Forelimb muscle (tissue), 1 donor: Measurements from ENCODE around the gene MYO1C. TPM values are rescaled to one million over a fixed set of nuclear protein-coding genes. Genes with fewer than 3 reads are reported as not detected.
"Not testable (repeated sequence)": the region's sequence is repeated elsewhere in the genome, so short reads cannot be mapped to it uniquely, and the experiment has no call there.

ENCODE experiments used
- DNase-seq: peaks from one replicate; pipeline ENCODE4 v3.0.0-alpha.2; 2013; ENCODE audit warnings: low read depth
- polyA plus RNA-seq: library from polyadenylated mRNA; unstranded; fragments of 120-200 nt; gene quantifications from one replicate; pipeline ENCODE4 v1.2.1, GENCODE V29; 2013; ENCODE audit not compliant: insufficient read length

Gene MYO1C
- polyA plus RNA-seq, 1 donor: 81.1 TPM

DNA sequence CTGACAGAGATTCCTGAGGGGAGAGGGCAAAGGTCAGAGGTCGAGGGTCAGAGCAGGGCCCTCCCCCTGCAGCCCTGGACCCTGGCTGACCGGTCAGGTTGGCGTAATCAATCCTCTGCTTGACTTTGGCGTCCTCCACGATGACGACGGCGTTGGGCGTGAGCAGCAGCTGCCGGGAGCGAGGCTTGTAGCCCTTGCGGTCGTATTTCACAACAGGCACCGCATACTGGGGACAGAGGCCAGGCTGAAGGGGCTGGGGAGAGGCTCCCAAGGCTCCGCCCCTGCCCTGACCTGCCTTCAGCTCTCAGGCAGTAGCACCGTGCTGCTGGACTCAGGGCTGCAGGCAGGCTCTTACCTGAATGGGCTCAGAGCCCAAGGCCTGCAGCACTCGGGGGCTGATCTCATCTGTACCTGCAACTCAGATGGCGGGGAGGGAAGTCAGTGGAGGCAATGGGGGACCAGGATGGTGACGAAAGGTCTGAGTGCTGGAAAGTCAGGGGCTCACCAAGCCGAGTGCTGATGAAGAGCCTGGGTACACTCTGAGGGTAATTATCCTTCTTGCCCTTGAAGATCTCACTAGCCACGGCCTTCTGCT, 24.5 kb downstream of the MYO1C start:
- no peak for DNase-seq

DNA sequence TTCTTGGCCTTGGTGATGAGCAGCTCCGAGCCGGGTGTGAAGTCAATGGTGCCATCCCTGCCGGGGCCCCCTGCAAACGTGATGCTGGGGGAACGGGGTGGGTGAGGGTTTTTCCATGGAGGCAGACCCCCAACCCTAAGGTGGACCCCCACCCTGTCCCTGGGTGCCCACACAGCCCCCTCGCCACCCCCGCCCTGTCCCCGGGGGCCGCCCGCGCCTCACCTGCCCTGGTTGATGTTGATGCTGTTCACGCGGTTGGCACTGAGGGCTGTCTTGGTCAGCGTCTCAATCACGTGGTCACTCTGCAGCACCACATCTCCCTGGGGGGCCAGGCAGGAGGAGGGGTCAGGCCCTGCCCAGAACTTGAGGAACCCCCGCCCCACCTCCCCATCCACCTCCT, 25.2 kb downstream of the MYO1C start:
- DNase-seq: no peak

DNA sequence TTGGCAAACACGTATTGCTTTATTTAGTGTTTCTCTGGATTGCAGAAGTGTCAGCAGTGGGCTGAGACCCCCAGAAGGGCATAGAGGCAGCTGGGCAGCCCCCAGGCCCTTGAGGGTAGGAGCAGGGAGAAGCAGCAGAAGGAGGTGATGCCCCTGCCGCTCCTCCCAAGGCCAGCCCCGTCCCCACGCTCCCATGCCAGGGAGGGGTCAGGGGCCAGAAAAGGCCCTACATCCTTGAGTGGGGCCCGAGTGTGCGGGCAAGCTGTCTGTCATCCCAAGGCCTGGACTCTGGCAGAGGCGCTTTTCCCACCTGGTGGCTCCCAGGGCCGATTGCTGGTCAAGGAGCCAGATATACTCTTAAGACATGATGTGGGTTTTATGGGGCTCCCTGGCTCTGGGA, 28.3 kb downstream of the MYO1C start:
- no peak for DNase-seq

DNA sequence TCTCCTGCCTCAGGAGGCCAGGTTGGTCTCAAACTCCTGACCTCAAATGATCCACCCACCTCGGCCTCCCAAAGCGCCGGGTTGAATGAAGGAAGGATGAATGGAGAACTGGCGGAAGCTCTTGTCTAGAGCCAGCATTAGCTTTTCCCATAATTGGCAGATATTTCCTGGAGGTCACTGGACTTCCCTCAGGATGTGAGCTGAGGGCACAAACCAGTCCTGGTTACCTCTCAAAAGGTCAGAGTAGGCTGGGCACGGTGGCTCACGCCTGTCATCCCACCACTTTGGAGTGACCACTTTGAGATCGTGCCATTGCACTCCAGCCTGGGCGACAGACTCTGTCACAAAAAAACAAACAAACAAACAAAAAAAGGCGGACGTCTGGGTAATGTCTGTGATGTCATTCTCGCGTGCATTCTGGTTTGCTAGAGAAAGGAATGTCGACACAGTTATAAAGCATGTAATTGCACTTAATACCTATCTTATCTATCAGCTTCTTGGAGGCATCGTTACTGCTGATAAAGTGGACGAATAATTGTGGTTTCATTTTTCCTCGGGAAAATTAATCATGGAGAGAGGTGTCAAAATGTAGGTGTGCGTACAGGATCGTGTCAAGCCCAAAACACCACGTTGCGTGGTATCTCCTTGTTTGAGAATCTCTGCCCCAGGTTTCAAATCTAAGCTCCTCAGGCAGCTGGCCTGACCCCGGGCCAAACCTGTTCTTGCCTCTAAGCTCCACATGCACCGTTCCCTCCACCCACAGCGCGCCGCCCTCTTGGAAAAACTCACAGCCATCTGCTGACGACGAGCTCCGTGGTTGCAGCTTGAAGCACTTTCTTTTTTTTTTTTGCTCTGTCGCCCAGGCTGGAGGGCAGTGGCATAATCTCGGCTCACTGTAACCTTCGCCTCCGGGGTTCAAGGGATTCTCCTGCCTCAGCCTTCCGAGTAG, 30.0 kb downstream of the MYO1C start:
- no peak for DNase-seq

DNA sequence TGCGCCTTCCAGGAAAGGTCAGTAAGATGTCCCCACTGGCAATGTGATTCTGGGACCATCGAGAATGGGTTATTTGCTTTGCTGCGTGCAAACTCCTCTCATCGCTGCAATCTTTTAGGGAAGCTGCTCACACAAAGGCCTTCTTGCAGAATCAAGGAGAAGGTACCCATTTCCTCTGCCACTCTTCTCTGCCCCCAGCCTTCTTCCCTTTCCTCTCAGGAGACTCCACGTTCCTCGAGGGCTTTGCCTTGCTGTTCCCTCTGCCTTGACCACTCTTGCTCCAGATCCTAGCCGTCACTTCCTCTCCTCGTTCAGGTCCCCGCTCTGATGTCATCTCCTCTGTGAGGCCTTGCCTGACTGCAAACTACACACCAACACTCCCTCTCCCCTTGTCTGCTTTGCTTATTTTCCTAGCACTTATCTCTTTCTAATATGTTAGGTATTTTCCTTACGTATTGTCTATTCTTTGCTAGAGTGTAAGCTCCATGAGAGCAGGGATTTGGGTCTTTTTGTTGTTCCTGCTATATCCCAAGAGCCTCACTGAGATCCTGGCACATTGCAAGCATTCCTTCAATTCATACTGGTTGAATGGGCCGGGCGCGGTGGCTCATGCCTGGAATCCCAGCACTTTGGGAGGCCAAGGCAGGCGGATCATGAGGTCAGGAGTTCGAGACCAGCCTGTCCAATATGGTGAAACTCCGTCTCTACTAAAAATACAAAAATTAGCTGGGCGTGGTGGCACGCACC, 31.1 kb downstream of the MYO1C start:
- DNase-seq: no peak

DNA sequence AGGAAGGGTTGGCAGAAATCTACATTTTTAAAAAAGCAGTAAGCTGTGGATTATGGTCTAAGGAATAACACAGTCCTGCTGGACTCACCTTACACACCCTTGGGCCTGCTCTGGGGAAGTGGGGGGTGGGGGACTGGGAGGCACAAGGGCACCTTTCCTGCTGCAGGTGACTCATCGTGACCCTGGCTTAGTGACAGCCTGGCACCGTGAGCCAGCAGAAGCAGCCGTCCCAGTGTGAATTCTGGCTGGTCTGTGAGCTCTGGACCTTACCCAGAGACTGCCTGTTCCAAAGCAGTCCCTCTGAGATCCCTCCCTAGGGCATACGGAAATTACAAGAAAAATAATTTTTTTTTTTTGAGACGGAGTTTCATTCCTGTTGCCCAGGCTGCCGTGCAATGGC, 32.3 kb downstream of the MYO1C start:
- no peak for DNase-seq

DNA sequence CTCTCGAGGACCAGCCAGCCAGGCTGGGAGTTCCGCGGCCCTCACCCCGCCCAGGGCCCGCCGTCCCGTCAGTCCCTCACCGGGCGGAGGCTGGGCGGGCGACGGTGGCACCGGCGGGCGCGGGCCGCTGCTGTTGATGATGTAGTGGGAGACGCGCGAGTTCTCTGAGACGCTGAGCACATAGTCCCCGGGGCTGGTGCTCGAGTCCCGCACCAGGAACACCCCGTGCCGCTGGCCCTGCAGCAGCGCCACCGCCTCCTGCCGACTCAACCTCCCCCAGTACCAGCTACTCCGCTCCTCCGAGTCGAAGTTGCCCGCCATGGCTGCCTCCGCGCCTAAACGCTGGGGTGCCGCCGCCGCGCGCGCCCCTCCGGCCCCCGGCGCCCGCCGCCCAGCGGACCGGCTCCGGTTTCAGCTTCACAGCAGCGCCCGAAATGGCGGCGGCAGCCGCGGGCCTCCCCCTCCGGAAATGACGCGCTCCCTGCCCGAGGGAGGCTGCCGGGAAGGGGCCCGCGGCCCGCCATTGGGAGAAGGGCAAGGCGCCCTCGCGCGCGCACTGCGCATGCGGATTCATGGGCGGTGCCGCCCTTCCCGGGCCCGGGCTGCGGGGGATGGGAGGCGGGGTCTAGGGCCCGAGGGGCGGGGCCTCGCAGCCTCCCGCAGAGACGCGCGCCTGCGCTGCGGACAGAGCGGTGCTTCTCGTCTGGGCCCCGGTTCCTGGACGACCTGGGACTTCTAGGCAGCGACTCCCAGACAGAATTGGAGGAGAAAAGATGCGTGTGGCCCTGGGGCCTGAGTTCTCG, 36.5 kb downstream of the MYO1C start, which contains the start of gene CRK:
Gene CRK, minus strand, starts transcription at position 436 of the 803 bp plus-strand sequence. Its CDS starts 115 bp downstream, at position 321.
- DNase-seq: peak; percentile 91

DNA sequence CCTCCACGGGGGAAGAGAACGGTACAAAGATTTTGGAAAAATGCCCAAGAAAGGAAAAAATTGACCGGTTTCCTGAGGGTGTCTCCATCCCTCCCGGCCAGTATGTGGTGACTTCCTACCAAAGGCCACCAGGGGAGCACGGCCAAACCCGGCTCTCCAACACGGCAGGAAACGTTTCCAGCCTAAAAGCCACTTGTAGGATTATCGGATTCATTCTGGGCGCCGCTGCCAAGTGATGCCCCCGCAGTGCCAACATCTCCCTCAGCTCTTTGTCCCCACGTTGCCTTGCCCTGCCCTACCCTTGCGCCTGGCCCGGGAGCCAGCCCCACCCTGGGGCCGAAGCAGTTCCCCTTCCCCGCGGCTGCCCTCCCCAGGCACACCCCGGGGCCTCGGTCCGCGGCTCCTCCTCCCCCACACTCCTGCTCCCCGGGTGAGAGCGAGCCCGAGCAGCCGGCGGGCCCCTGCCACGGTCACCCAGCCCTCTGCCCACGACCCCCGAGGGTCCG, 37.1 kb downstream of the MYO1C start:
- peak; percentile 25 for DNase-seq

DNA sequence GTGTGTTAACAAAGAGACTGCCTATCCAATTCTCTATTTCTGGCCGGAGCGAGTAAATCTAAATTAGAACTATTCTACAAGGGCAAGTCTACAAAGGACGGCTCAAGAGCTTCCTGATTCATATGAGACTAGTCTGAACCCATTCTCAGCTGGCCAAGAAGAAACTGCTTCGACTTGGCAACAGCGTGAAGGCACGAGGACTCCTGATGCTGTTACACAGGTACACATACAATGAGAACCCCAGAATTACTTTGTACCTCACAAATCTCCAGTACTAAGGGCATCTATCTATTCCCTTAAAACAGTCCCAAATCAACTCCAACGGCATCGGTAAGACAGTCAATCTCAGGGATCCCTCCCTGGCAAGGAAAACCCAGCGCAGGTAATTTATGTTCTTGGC, 37.9 kb downstream of the MYO1C start:
- no peak for DNase-seq

DNA sequence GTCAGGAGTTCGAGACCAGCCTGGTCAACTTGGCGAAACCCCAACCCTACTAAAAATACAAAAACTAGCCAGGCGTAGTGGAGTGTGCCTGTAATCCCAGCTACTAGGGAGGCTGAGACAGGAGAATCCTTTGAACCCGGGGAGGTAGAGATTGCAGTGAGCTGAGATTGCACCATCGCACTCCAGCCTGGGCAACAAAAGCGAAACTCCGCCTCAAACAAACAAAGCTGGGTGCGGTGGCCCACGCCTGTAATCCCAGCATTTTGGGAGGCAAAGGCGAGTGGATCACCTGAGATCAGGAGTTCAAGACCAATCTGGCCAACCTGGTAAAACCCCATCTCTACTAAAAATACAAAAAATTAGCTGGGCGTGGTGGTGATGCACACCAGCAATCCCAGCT, 38.8 kb downstream of the MYO1C start:
- not testable (repeated sequence) for DNase-seq

DNA sequence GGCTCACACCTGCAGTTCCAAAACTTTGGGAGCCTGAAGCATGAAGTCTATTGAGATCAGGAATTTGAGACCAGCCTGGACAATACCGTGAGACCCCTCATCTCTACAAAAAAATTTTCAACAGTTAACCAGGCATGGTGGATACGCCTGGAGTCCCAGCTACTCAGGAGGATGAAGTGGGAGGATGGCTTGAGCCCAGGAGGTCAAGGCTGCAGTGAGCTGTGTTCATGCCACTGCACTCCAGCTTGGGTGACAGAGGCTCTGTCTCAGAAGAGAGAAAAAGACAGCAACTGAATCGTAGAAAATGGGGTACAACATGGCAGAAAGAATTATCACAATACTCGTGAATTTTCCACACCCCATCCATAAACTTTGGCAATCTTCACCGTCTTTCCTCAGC, 39.6 kb downstream of the MYO1C start:
- DNase-seq: no peak

DNA sequence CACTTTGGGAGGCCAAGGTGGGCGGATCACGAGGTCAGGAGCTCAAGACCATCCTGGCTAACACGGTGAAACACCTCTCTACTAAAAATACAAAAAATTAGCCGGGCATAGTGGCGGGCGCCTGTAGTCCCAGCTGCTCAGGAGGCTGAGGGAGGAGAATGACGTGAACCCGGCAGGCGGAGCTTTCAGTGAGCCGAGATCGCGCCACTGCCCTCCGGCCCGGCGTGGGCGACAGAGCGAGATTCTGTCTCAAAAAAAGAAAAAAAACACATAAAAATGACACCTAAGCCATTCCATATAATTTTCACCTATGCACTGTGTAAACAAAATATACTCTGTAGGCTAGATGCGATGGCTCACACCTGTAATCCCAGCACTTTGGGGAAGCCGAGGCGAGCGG, 42.2 kb downstream of the MYO1C start:
- DNase-seq: not testable (repeated sequence)

DNA sequence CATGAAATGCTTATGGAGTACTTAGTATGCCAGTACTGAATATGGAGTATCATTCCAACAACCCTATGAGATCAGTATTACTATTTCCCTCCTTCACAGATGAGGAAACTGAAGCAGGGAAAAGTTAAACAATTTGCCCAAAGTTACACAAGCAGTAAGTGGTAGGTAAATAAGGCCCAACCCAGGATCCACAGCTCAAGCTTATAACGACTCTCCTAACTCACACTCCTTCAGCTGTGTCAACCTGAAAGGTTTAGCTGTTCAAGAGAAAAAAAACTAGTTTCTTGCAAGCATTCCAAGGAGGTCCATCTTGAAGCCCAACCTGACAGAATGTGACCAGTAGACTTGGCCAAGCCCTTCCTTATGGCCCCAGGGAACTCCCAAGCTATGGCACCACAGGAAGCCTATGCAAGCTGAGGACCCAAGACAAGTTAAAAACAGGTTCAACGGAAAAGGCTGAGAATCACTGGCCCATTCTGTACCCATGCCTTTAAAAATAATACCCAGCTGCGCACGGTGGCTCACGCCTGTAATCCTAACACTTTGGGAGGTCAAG, 43.0 kb downstream of the MYO1C start:
- DNase-seq: no peak

DNA sequence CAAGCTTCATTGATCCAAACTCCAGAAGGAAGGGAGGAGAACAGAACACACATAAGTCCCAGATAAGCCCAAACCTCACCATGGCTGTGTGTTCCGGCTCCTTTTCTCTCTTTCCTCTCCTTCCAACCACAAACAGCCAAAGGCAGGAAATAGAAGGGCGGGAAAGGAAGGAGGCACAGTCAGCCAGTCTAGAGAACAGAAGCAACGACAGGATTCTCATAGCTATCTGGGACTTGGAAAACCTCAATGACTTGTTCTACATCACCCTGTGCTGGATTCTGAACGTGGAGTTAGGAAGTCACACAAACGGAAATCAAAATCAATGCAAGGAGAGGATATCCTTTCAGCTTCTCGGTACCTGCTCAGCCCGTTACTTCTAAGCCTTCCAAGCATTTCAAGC, 45.4 kb downstream of the MYO1C start:
- no peak for DNase-seq

DNA sequence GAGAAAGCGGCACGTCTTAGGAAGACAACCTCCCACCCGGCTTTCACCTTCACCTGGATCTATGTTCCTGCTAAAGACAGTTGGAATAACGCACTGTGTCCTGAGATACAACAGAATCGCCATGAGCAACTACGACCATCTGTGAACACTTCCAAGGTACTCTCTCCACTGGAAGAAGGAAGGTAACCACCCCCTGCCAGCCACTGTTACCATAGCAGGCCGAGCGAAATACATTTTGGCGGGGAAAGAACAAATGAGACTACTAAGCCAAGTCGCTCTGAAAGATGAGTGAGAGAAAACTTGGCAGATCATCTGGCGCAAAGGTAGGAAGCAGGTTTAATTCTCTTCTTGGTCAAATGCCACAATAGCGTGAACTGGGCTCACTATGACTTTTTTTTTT, 46.3 kb downstream of the MYO1C start:
- DNase-seq: no peak

DNA sequence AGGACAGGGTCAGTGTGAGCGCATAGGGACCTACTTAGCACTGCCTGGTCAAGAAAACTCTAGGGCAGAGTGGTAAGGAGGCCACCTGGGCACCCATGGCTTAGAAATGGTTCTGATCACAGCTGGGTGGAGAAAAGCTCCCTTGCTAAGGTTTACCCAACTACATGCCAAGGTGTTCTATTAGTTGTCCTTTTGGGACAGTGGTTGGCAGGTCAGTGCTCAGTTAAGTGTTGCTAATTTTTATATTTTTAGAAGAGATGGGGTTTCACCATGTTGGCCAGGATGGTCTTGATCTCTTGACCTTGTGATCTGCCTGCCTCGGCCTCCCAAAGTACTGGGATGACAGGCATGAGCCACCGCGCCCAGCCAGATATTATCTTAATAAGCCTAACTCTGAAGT, 46.8 kb downstream of the MYO1C start:
- DNase-seq: not testable (repeated sequence)

DNA sequence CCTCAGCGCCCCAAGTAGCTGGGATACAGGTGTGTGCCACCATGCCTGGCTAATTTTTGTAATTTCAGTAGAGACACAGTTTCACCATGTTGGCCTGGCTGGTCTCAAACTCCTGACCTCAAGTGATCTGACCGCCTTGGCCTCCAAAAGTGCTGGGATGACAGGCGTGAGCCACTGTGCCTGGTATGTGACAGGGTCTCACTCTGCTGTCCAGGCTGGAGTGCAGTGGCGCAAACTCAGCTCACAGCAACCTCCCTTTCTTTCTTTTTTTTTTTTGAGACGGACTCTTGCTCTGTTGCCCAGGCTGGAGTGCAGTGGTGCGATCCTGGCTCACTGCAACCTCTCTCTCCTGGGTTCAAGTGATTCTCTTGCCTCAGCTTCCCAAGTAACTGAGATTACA, 49.8 kb downstream of the MYO1C start:
- not testable (repeated sequence) for DNase-seq

DNA sequence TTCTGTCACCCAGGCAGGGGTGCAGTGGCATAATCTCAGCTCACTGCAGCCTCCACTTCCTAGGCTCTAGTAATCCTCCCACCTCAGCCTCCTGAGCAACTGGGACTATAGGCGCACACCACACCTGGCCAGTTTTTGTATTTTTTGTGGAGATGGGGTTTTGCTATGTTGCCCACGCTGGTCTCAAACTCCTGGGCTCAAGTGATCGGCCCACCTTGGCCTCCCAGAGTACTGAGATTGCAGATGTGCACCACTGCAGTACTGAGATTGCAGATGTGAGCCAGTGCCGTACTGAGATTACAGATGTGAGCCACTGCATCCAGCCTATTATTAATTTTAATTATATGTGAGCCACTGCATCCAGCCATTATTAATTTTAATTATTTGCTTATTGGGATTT, 50.3 kb downstream of the MYO1C start:
- no peak for DNase-seq

DNA sequence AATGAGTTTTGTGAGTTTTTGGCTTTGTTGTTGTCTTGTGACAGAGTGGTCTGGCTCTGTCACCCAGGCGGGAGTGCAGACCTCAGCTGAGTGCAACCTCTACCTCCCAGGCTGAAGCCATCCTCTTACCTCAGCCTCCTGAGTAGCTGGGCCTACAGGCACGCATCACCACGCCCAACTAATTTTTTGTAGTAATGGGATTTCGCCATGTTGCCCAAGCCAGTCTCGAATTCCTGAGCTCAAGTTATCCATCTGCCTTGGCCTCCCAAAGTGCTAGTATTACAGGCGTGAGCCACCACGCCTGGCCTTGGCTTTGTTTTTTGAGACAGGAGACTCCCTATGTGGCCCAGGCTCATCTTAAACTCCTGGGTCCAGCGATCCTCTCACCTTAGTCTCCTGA, 51.6 kb downstream of the MYO1C start:
- DNase-seq: no peak

DNA sequence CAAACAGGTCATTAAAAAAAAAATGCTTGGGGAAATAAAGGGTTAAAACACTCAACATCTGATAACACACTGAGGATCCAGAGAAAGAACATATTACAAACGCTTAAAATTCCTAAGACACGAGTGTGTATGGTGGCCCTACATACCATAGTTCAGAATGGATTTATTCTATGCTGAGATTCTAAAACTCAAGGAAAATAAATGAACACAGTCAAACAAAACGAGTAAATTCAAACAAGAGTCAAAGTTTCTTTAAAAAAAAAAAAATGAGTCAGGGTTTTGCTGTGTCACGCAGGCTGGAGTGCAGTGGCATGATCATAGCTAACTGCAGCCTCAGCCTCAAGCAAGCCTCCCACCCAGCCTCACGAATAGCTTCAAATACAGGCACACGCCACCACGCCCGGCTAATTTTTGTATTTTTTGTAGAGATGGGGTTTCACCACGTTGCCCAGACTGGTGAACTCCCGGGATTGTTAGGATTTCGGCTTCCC, 53.8 kb downstream of the MYO1C start:
- no peak for DNase-seq

DNA sequence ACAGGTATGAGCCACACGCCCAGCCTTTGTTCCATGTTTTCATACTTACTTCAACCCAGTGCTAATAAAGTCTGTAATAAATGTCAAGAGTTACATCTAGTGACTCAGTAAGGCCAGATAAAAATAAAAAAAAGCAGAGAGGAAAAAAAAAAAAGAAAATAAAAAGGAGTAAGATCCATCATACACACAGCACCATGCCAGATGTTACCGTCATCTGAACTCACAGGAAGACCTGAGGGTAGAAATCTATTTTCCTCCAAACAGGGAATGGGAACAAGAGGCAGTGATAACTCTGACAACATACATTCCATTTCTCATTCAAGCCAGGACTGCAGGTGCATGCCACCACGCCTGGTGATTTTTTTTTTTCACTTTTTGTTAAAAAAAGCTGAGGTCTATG, 57.2 kb downstream of the MYO1C start:
- DNase-seq: no peak
